ENCODE results near the gene CNTN6.

CNTN6 gene

DNA sequence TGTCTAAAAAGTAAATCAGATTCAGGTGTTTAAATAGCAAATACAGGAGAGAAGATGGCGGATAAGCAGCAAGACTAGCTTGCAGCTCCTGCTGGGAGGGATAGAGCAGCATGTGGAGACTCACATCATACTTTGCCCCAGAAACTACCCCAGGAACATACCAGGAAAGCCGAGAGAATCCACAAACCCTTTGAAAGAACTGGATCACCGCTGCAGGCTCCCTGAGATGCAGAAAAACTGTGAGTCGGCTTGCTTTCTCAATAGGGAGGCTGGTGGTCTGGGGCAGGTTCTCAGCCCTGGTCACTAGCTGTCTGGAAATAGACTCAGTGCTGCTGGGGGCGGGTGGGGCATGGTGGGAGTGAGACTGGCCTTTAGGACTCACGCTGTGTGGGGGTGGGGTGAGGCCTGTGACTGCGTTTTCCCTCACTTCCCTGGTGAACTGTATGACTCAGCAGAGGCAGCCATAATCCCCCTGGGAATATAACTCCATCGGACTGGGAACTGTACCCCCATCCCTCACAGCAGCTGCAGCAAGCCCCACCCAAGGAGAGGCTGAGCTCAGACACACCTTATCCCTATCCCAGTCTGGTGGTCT, 142.8 kb downstream of the CNTN6 start:
- no peak overlapping the region for H3K4me3 ChIP-seq (ENCODE audit: low read depth, low read length)
- TF ChIP-seq, protein P1, sequence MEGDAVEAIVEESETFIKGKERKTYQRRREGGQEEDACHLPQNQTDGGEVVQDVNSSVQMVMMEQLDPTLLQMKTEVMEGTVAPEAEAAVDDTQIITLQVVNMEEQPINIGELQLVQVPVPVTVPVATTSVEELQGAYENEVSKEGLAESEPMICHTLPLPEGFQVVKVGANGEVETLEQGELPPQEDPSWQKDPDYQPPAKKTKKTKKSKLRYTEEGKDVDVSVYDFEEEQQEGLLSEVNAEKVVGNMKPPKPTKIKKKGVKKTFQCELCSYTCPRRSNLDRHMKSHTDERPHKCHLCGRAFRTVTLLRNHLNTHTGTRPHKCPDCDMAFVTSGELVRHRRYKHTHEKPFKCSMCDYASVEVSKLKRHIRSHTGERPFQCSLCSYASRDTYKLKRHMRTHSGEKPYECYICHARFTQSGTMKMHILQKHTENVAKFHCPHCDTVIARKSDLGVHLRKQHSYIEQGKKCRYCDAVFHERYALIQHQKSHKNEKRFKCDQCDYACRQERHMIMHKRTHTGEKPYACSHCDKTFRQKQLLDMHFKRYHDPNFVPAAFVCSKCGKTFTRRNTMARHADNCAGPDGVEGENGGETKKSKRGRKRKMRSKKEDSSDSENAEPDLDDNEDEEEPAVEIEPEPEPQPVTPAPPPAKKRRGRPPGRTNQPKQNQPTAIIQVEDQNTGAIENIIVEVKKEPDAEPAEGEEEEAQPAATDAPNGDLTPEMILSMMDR (IDR thresholded peaks at IDR 0.05; ENCODE audit: low read depth, low read length): no peak
- DNase-seq (ENCODE audit: low read depth, low spot score): peak; percentile 37
- in situ Hi-C loops (cut with HindIII; ENCODE audit: low sequenced_read_pairs): no loop called here

DNA sequence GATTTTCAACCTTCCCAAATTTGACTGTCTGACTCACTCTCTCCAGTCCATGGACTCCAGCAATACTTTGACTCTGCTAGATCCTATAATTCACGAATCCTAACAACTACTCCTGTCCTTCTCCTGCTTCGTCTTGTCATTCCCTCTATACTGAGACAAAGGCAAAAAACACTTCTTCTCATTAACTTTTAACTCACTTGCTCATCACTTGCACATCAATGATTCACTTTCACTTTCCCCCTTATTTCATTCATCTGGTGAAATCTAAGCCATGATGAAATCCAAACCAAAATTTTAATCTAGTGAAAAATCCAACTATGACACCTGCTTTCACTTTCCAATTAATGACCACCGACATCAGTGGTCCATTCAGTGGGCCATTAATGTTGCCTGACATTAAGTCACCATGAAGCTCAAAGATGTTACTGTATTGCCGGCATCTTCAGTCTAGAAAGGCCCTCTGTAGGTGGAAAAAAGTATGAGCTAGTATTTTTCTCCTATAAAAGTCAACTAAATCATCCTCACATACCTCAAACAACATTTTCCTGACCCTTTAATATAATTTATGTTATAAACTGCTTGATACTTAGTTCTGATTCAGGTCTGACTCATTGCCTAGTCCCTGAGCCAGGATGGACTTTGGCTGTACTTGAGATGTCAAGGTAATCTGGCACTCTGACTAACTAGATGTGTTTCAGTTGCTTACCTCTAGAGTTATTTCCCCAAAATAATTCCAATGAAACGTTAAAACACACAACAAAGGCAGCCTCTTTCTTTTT, 158.6 kb downstream of the CNTN6 start:
- TF ChIP-seq, protein P1 (IDR thresholded peaks at IDR 0.05; ENCODE audit: low read depth, low read length): peak; percentile 4
- no peak overlapping the region for H3K4me3 ChIP-seq (ENCODE audit: low read depth, low read length)
- in situ Hi-C loops (cut with HindIII; ENCODE audit: low sequenced_read_pairs): no loop called here
- DNase-seq (ENCODE audit: low read depth, low spot score): peak; percentile 32

DNA sequence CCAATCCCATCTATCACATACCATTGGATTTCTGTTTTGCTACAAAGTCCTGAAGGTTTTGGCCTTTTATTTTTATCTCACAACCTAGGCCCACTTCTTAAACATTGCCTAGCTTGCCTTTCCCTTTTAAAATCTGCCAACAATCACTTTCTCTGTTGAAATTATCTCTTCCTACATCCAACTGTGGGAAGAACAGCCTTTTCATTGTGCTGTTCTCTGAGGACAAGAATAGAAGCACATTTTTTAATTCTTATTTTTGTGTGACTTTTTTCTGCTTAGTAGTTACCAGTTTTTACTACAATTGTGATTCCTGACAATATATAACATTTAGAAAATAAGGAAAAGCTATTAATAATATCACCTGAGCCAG, 159.2 kb downstream of the CNTN6 start:
- in situ Hi-C loops (cut with HindIII; ENCODE audit: low sequenced_read_pairs): no loop called here
- DNase-seq (ENCODE audit: low read depth, low spot score): no peak

DNA sequence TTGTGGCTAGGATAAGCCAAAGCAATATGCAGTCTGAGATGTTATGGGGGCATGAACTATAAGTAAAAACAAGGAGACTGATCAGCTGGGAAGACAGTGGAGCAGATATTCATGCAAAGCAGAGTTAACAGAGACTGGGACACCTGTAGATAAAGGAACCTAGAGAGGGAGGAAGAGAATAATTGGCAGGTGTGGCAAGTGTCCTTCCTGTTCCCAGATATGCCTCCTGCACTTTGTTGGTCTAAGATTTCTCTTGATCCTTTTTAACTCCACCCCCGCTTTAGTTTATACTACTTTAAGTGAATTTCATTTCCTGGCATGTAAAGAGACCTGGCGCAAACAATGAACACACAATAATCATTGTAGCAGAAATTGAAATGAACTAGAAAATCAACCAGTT, 169.4 kb downstream of the CNTN6 start:
- in situ Hi-C loops (cut with HindIII; ENCODE audit: low sequenced_read_pairs): no loop called here
- no peak for DNase-seq (ENCODE audit: low read depth, low spot score)
- TF ChIP-seq, protein P1 (IDR thresholded peaks at IDR 0.05; ENCODE audit: low read depth, low read length): no peak
- H3K4me3 ChIP-seq (ENCODE audit: low read depth, low read length): no peak overlapping the region

More for the DNA sequence above, 159.2 kb downstream of the CNTN6 start:
- no peak overlapping the region for H3K4me3 ChIP-seq (ENCODE audit: low read depth, low read length)
- TF ChIP-seq, protein P1 (IDR thresholded peaks at IDR 0.05; ENCODE audit: low read depth, low read length): no peak

DNA sequence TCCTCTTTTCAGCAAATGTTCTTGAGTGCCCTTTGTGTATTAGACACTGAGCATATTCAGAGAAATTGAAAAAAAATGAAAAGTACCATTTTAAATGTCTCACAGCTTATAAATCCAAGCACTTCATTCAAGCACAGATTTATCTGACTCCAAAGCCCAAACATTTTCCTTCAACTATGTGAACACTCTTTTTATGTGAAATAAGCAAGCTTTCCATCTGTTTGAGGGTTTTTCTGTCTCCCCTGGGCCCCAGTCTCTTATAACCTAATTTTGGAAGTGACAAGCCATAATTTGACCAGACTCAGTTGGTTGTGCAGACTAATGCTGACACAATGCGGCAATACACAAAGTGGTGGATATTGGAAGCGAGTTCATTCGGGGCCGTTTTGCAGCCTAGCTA, 170.3 kb downstream of the CNTN6 start:
- in situ Hi-C loops (cut with HindIII; ENCODE audit: low sequenced_read_pairs): no loop called here

DNA sequence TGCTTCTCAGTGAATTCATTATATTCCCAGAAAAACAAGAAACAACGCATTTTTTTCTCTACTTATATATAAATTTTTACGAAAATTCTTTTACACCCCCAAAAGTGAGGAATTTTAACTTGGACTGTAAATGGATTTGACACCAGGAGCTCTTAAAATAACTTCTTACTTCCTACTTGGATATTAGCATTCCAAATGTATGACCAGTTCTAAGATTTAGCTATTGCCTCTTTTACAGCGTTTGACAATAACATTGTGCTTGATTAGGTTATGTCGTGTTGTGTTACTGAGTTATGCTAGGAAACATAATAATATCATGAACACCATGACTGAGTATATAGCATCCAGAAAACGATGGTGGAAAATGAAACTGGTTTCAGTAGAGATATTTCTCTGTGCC, 177.0 kb downstream of the CNTN6 start:
- TF ChIP-seq, protein P1 (IDR thresholded peaks at IDR 0.05; ENCODE audit: low read depth, low read length): no peak
- in situ Hi-C loops (cut with HindIII; ENCODE audit: low sequenced_read_pairs): no loop called here
- no peak for DNase-seq (ENCODE audit: low read depth, low spot score)
- no peak overlapping the region for H3K4me3 ChIP-seq (ENCODE audit: low read depth, low read length)

More for the DNA sequence above, 170.3 kb downstream of the CNTN6 start:
- no peak for DNase-seq (ENCODE audit: low read depth, low spot score)
- H3K4me3 ChIP-seq (ENCODE audit: low read depth, low read length): no peak overlapping the region
- TF ChIP-seq, protein P1 (IDR thresholded peaks at IDR 0.05; ENCODE audit: low read depth, low read length): no peak
